GM18520 (cell line): ENCODE data around the gene PTPRH.
"Not testable (repeated sequence)": the region's sequence is repeated elsewhere in the genome, so short reads cannot be mapped to it uniquely, and the experiment has no call there.

Source experiments
- ATAC-seq: cut with Tn5 transposase; IDR thresholded peaks from one replicate; pipeline ENCODE4 v1.9.1; 2021; ENCODE audit not compliant: unreplicated experiment

The PTPRH gene

GRCh38 chr19:55226273-55226672 lies 17.0 kb upstream of the PTPRH start:
- ATAC-seq = no peak

- ATAC-seq = no peak
Observed at GRCh38 chr19:55225415-55225958, 16.2 kb upstream of the PTPRH start.

GRCh38 chr19:55224679-55225414 lies 15.5 kb upstream of the PTPRH start:
- not testable (repeated sequence) for ATAC-seq

GRCh38 chr19:55224038-55224665 lies 14.9 kb upstream of the PTPRH start:
- ATAC-seq = no peak

GRCh38 chr19:55223291-55224037 lies 14.2 kb upstream of the PTPRH start:
- ATAC-seq = no peak

- ATAC-seq = no peak
Observed at GRCh38 chr19:55220525-55220924, 11.2 kb upstream of the PTPRH start.

- ATAC-seq = no peak
Observed at GRCh38 chr19:55216461-55217198, 7.3 kb upstream of the PTPRH start.

GRCh38 chr19:55213547-55213946 lies 4.2 kb upstream of the PTPRH start:
- no peak for ATAC-seq

- no peak for ATAC-seq
Observed at GRCh38 chr19:55212447-55212846, 3.1 kb upstream of the PTPRH start.

GRCh38 chr19:55209693-55210472 lies 582 bp upstream of the PTPRH start:
- ATAC-seq = no peak

- no peak for ATAC-seq
Observed at GRCh38 chr19:55206664-55207500, 2.4 kb downstream of the PTPRH start.

- not testable (repeated sequence) for ATAC-seq
Observed at GRCh38 chr19:55202199-55202598, 7.1 kb downstream of the PTPRH start.

GRCh38 chr19:55199620-55200204 lies 9.6 kb downstream of the PTPRH start:
- ATAC-seq = no peak

- no peak for ATAC-seq
Observed at GRCh38 chr19:55198651-55199050, 10.7 kb downstream of the PTPRH start.

- no peak for ATAC-seq
Observed at GRCh38 chr19:55197528-55197927, 11.8 kb downstream of the PTPRH start.

GRCh38 chr19:55196803-55197202 lies 12.5 kb downstream of the PTPRH start:
- no peak for ATAC-seq

GRCh38 chr19:55193481-55193880 lies 15.8 kb downstream of the PTPRH start:
- ATAC-seq = no peak

- no peak for ATAC-seq
Observed at GRCh38 chr19:55189403-55189835, 19.9 kb downstream of the PTPRH start.

GRCh38 chr19:55188625-55189024 lies 20.7 kb downstream of the PTPRH start:
- ATAC-seq = no peak
